Testis (tissue), 3 donors: ENCODE data around the gene ARL8A. TPM values are rescaled to one million over a fixed set of nuclear protein-coding genes. Genes with fewer than 3 reads are reported as not detected.
A peak's percentile ranks its signal among the peaks of the same experiment; 100 is the strongest.

Experiments used
- DNase-seq: peaks from one replicate; pipeline ENCODE4 v3.0.0-alpha.2; 2019
- H3K27ac ChIP-seq, 2 donors: fragments of 200-600 bp; sonication (generic); one replicate each; pipeline ENCODE4 v1.5.1; 2019
- H3K27me3 ChIP-seq: fragments of 200-600 bp; sonication (generic); one replicate; pipeline ENCODE4 v1.5.1; 2019
- H3K36me3 ChIP-seq: fragments of 200-600 bp; sonication (generic); one replicate; pipeline ENCODE4 v1.5.1; 2017; ENCODE audit warnings: low read depth; ENCODE audit errors: missing control alignments
- H3K4me1 ChIP-seq: fragments of 200-600 bp; sonication (generic); one replicate; pipeline ENCODE4 v1.5.1; 2019
- H3K4me3 ChIP-seq, 2 donors: fragments of 200-600 bp; sonication (generic); one replicate each; pipeline ENCODE4 v1.5.1; 2017 to 2019
- H3K9me3 ChIP-seq: fragments of 200-600 bp; sonication (generic); one replicate; pipeline ENCODE4 v1.5.1; 2017
- CTCF ChIP-seq, 3 experiments: fragments of 450-650 bp in 2 of 3; fragments of 200-600 bp in 1 of 3; sonication (generic) in 1 of 3; IDR thresholded peaks; one replicate each; pipeline ENCODE4 v1.5.1; 2016 to 2019; ENCODE audit warnings: antibody characterized with exemption in 3 of 3, mild to moderate bottlenecking in 2 of 3, moderate library complexity in 1 of 3
- POLR2A ChIP-seq: fragments of 450-650 bp; IDR thresholded peaks from one replicate; pipeline ENCODE4 v1.6.1; 2017; ENCODE audit warnings: antibody characterized with exemption, mild to moderate bottlenecking, moderate library complexity
- WGBS, 2 donors: methylation state at CpG; one replicate each; pipeline ENCODE4 v1.1.5; 2018; 5-methylcytosine and 5-hydroxymethylcytosine counted together
- intact Hi-C: fragments of 100-400 bp; cut with DNase I; formaldehyde crosslinking; loops from one replicate; pipeline ENCODE4 v1.15.1; 2023; ENCODE audit warnings: low total_unique reads
- polyA plus RNA-seq: library from polyadenylated mRNA; stranded (reverse); fragments of 350-450 nt; fragmentation: Illumina TruSeq; extraction: RNeasy Lipid Tissue Mini Kit (QIAGEN cat#74804); gene quantifications from one replicate; pipeline ENCODE4 v1.2.3, GENCODE V29; 2014; ENCODE audit warnings: low read depth, low replicate concordance; ENCODE audit not compliant: insufficient read depth
- small RNA-seq, 2 donors: library from RNA; depleted of rRNA; stranded (forward); fragments of <200 nt; gene quantifications; one replicate each; pipeline ENCODE3, GENCODE V24; 2016
- total RNA-seq, 2 donors: library from RNA; depleted of rRNA; stranded (reverse); fragments of >200 nt; gene quantifications; one replicate each; pipeline ENCODE4 v1.2.3, GENCODE V29; 2016

The ARL8A gene
- total and polyA plus RNA-seq, 3 donors from 2014 or later = 46.9 to 80.8 (median 63.9) TPM

DNA sequence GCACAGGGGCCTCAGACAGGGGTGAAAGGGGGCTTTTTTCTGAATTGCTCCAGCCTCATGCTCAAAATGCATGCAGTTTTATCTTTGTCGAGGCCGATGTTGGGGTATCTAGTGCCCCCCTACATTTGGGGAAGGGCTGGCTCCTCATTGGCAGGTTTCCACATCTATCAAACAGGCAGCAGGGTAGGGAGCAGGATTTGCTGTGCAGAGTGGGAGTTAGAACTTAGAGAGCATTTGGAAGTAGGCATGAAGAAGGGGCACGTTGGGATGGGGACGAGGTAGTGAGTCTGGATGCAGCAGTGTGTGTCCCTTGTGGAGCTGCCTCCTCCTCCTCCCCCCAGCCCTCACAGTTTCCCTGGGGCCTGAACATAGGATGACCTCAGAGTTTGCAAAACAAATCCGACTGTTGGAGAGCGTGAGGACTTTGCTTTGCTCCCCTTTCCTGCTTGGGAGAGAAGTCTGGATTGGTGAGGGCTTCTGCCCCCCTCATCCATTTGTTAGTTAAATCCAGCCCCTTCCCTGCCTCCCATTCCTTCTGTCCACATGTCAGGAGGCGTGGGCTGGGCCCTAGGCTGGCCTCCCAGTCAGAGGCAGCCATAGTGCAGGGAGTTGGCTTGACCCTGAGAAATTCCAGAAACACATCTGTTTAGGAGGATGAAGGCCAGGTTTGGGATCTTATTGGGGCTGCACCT lies 58.7 kb downstream of the ARL8A start:
- intact Hi-C loops = no loop called here
- H3K36me3 ChIP-seq = no peaks in the 10 kb centered on the region
- peak; percentile 14 for DNase-seq
- TF ChIP-seq CTCF (IDR thresholded peaks at IDR 0.05) (no peak), POLR2A (no peak)
- no peaks in the 10 kb centered on the region for H3K27me3 ChIP-seq
- no peak overlapping the region for H3K27ac ChIP-seq
- no peaks in the 10 kb centered on the region for H3K9me3 ChIP-seq
- peaks cover 5% of the 10 kb centered on the region for H3K4me1 ChIP-seq
- 63 to 76% methylated on average over 7 of the region's 7 CpGs for WGBS, 2 donors
- H3K4me3 ChIP-seq = no peak overlapping the region

GRCh38 chr1:202084791-202085681 lies 59.5 kb downstream of the ARL8A start:
- no peak overlapping the region for H3K4me3 ChIP-seq
- intact Hi-C loops = no loop called here

More at GRCh38 chr1:202084791-202085681, 59.5 kb downstream of the ARL8A start:
- Histone ChIP-seq H3K27me3 (no peaks in the 10 kb centered on the region), H3K36me3 (no peaks in the 10 kb centered on the region), H3K27ac (no peak overlapping the region), H3K9me3 (no peaks in the 10 kb centered on the region), H3K4me1 (peaks cover 5% of the 10 kb centered on the region)
- WGBS, 2 donors = 60 to 80% methylated on average over 14 to 16 of the region's 16 CpGs
- TF ChIP-seq CTCF (IDR thresholded peaks at IDR 0.05) (no peak), POLR2A (no peak)
- peak; percentile 28 for DNase-seq

Small RNAs within 50 kb of the gene (small RNA-seq; reads per million reads assigned to genes)
- 0 reads per million in 2 donors for gene CRIP1P3

Other genes with a start within 250 kb of the ARL8A start
- 10 to 100 TPM; 31.4 to 46.3 TPM for gene LMOD1, start 198.2 kb downstream of the ARL8A start, total RNA-seq
- gene LMOD1, start 198.2 kb downstream of the ARL8A start, polyA plus RNA-seq = 39.4 TPM
- gene TIMM17A, start 189.2 kb downstream of the ARL8A start, total RNA-seq = 10 to 100 TPM; 22.7 to 24.7 TPM
- gene TIMM17A, start 189.2 kb downstream of the ARL8A start, polyA plus RNA-seq = 42.5 TPM
- gene RNPEP, start 162.1 kb downstream of the ARL8A start, total RNA-seq = 10 to 100 TPM; 55.4 to 58.1 TPM
- gene RNPEP, start 162.1 kb downstream of the ARL8A start, polyA plus RNA-seq = 60.4 TPM
- gene ELF3, start 134.2 kb downstream of the ARL8A start, total RNA-seq = under 1 TPM; 0.43 to 0.79 TPM
- 3.3 TPM for gene ELF3, start 134.2 kb downstream of the ARL8A start, polyA plus RNA-seq
- gene GPR37L1, start 21.8 kb downstream of the ARL8A start, total RNA-seq = 1 to 10 TPM in 1 of 2 donors, under 1 TPM in 1; 0.56 to 1.6 TPM
- gene GPR37L1, start 21.8 kb downstream of the ARL8A start, polyA plus RNA-seq = 0.42 TPM
- 100 to 1,000 TPM in 1 of 2 donors, 10 to 100 TPM in 1; 84.1 to 119 TPM for gene PTPN7, start 15.9 kb upstream of the ARL8A start, total RNA-seq
- 43.0 TPM for gene PTPN7, start 15.9 kb upstream of the ARL8A start, polyA plus RNA-seq
- 1 to 10 TPM; 8.1 to 8.3 TPM for gene LGR6, start 49.1 kb upstream of the ARL8A start, total RNA-seq
- gene LGR6, start 49.1 kb upstream of the ARL8A start, polyA plus RNA-seq = 18.4 TPM
- 10 to 100 TPM; 29.9 to 43.9 TPM for gene UBE2T, start 197.2 kb upstream of the ARL8A start, total RNA-seq
- gene UBE2T, start 197.2 kb upstream of the ARL8A start, polyA plus RNA-seq = 49.0 TPM
- gene PPP1R12B, start 204.0 kb upstream of the ARL8A start, total RNA-seq = 10 to 100 TPM; 54.6 to 61.2 TPM
- 32.6 TPM for gene PPP1R12B, start 204.0 kb upstream of the ARL8A start, polyA plus RNA-seq